NCI-H82 (cell line): ENCODE data around the gene WNT9A.

Experiments used
- DNase-seq: peaks from one replicate; lab custom pipeline; 2025; lab: John Stamatoyannopoulos, UW

Gene WNT9A

GRCh38 chr1:227954163-227954850 is 6.6 kb upstream of the WNT9A start:
- DNase-seq: no peak

GRCh38 chr1:227953022-227953412 is 5.3 kb upstream of the WNT9A start:
- no peak for DNase-seq

- DNase-seq: no peak
These were observed 4.8 kb upstream of the WNT9A start for GRCh38 chr1:227952374-227953021.

DNA sequence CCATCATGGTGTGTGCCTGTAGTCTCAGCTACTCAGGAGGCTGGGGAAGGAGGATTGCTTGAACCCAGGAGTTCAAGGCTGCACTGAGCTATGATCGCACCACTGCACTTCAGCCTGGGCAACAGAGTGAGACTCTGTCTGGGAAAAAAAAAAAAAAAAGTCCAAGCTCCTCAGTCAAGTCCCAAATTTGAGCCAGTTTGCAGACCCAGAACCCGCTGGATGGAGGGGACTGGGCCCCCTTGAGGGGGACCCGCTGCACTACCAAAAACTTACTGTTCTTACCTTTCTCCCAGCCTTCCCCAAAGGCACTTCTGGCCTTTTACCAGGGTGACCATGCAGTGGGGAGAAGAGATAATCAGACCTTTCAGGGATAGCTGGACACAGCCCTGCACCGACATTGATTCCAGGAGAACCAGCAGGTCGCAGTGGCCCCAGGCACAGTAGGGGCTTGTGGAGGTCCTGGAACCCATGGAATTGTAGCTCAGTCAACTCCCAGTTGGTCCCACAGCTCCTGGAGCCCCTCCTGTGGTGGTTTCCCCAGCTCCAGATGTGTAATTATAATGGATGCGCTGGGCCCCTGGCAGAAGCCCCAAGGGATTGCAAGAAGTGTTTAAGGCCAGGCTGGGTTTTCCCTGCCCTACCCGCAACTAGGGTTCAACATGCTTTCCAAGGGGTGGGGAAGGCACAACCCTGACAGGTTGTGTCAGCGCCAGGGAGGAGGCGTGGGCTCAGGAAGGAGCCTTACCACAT is 4.1 kb upstream of the WNT9A start:
- DNase-seq: no peak

DNA sequence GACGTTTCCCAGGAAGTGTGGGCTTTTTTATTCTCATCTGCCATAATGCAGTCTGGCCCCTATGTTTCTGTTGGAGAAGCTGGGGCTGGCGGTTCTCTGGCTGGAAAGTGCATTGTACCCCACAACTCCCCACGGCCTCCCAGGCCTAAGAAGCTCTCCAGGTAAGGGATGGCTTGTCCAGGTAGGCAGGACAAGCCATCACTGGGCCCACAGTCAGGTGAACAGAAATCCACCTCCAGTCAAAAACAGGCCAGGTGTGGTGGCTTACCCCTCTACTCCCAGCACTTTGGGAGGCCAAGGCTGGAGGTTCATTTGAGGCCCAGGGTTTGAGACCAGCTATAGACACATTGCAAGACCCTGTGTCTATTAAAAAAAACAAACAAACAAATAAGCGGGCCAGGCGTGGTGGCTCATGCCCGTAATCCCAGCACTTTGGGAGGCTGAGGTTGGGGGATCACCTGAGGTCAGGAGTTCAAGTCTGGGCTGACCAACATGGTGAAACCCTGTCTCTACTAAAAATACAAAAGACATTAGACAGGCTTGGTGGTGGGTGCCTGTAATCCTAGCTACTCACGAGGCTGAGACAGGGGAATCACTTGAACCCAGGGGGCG is 3.1 kb upstream of the WNT9A start:
- no peak for DNase-seq

DNA sequence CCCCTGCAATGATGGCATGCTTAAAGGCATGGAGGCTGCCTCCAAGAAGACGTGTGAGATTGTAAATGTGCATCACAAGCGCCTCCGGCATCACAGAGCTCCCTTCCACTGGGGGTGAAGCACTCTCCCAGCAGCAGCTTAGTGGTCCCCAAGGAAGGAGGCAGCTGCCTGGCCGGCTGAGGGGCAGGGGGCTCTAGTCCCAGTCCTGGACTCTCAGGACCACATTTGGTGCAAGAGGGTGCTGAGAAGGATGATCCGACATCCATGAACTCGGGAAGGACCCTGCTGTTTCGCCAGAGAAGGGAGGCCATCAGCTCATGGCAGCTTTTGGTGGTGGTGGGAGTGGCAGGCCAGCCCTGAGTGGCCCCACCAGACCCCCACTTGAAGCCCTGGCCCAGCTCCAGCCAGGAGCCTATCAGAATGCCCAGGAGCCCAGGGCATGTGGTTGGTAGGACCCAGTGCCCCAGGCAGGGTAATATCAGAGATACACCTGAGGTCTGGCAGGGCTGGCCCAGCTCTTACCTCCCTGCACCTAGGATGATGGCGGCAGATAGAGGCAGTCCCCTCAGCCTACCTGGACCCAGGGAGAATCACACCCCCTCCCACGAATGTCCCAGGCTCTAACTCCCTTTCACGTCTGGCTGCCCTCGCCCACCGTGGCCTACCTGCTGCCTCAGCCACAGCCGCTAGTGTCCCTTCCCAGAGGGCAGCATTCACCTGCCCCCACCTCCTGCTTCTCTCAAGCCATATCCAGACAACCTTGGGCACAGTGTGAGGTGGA is 2.4 kb upstream of the WNT9A start:
- DNase-seq: no peak

DNA sequence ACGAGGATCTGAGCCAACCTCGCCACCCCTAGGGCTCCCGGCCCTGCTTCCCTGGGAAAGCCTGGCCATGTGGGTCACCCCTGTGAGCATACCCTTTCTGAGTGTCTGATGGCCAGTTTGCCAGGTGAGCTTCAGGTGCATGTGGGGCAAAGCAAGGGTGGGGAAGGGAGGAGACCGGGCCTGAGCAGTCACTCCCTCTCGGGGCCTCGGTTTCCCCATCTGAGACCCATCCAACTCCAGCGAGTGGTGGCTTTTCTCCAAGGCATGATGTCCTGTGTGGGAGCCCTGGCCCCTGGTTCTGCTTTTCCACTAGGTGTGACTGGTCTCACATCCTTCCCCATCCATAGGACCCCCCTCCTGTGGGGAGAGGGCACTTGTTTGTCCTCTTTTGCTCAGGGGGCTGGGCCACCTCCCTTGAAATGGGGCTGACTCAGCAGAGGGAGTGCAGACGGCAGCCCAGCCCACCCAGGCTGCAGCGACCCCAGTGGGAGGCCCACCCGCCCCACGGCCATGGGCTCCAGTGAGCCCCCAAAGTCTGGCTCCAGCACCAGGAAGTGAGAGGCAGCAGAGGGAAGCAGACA is 1.7 kb upstream of the WNT9A start:
- no peak for DNase-seq

DNA sequence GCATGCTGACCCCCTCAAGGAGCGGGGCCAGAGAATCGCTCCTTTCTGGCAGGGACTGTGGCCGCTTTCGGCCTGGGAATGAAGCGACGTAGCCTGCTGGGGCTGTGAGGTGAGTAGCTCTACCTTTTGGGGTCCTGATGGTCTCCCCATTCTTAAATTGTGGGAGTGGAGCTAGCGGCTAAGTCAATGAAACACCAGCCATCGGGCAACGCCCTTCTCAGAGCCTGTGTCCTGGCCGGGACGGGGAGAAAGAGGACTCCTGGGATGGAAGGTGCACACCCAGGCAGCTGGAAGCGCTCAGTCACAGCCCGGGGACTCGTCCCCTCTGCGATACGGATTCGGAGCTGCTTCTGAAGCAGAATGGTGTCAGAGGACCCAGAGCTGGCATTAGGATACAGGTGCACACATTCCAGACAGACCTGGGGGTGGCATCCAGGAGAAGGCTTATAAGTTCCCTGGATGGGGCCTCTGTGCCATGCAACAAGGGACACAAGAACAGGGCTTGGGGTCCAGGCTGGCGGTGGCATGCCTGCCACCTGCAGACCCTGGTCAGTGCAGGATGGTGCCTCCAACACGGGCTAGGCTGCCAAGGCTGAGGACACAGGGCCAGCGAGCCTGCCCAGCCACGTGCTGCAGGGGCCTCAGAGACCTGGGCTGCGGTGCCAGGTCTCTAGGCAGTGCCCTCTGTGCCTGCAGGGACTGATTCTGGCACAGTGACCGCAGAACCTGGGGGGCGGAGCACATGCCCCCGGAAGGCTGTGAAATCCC is 945 bp upstream of the WNT9A start:
- no peak for DNase-seq

DNA sequence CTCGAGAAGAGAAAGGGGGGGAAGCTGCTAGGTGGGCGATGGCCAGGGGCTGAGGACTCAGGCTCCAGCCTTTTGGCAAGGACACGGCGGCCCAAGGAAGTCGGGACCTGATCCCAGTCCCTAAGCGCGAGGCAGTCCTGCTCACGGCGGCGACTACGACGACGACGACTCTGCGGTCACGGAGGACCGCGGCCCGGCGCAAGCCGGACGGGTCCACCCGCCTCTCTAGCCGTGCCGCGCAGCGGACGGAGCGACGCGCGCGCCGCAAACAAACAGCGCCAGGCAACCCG is 401 bp downstream of the WNT9A start:
- no peak for DNase-seq

- DNase-seq: peak; percentile 76
These were observed 927 bp downstream of the WNT9A start for GRCh38 chr1:227946624-227947385.

- DNase-seq: peak; percentile 45
These were observed 1.7 kb downstream of the WNT9A start for GRCh38 chr1:227945891-227946623.

DNA sequence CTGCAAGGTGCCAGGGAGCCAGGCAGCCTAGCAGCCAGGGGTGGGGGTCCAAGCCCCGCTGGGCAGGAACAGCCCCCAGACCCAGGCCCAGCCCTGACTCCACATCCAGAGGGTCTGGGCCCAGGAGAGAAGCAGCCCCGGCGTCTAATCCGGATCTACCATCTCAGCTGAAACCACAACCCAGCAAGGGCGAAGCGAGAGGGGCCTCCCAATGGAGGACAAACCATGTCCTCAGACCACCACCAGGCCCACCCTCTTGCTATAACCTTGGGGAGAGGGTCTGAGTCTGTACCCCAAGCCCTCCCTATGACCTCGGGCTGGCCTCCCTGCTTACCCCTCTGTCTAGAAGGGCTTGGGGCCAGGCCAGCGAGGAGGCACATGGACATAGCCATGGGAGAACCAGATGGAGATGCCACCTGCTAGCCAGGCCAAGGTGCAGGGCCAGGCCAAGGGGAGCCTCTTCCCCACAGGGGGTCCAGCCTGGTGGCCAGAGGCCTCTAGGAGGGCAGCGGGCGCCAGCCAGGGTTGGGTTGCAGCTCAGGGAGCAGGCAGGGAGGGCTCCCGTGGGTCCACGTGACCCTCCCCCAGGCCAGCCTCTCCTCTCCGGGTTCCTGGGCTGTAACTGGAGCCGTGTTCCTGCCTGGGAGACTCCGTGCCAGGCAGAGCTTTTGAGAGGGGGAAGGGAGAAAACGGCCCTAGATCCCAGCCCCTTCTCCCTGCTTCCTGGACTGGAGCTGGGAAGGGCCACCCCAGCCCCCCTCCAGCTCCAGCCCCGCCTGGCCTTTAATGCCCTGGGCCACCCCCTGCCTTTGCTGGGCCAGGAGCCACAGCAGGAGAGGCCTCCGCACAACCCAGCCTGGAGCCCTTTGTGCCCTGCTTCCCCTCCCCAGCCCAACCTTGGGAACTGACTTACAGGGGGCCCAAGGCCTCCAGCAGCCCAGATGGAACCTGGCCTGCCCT is 2.5 kb downstream of the WNT9A start:
- no peak for DNase-seq

DNA sequence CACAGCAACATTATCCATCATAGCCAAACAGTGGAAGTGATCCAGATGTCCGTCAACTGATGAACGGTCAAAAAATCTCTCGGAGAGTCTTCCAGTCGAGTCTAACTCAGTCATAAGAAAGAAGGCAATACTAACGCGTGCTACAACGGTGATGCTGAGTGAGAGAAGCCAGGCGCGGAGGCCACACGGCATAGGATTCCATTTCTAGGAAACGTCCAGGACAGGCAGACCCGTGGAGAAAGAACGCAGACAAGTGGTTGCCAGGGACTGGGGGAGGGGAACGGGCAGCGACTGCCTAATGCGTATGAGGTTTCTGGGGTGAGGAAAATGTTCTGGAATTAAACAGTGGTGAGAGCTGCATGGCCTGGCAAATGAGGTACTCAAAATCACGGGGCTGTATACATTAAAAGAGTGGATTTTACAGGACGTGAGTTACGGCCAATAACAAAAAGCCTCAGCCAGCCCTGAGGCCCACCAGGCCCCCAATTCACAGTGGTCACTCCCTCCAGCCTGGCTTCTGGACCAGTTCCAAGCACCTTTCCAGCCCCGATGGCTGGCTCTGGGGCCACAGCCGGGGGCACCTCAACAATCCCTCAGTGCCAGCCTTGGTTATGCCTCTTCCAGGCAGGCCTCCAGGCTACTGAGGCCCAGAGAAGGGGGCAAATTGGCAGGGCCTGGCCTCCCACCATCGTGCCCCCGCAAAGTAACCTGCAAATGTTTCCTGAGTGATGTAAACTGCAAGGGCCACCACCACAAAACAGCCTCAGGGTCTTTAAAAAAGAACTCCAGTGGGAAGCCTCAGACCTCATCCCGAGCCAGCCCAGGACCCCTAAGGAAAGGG is 3.4 kb downstream of the WNT9A start:
- no peak for DNase-seq

- no peak for DNase-seq
These were observed 4.2 kb downstream of the WNT9A start for GRCh38 chr1:227943381-227944089.

- DNase-seq: no peak
These were observed 4.9 kb downstream of the WNT9A start for GRCh38 chr1:227942716-227943261.

DNA sequence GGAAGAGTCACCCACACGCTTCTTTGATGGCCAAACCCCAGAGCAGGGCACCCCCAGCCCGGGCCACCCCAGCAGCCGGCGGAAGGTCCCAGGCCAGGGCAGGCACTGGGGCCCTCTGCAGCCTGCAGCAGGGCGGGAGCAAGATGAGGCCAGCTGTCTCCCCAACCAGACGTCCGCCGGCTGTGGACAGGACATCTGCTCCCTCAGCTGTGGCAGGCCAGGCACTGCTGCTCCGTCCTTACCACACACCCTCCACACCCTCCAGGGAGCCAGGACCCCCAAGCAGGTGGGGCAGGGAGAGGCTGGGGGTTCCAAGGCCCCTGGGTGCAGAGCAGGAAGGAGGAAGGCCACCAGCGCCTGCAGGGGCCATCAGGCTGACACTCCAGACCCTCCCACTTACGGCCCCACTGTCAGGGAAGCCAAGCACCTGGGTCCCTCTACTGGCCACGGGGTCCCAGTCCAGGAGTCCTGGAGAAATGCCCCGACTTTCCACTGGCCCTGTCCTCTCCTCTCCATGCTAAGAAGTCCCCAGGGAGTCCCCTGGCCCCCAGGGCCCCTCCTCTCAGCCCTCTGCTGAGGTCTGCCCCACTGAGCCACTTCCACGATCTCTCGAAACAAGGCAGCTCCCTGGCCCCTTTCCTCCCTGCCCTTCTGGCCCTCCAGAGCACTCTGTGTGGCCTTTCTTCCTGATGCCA is 5.6 kb downstream of the WNT9A start:
- peak; percentile 63 for DNase-seq
